BLaER1 (cell line): Measurements from ENCODE around the gene RASAL2.

Experiments
- H3K27ac ChIP-seq: shearing (Covaris generic); formaldehyde crosslinking; 2 replicates; pipeline ENCODE4 v1.8.1; 2022
- H3K27me3 ChIP-seq: shearing (Covaris generic); formaldehyde crosslinking; 2 replicates; pipeline ENCODE4 v1.8.1; 2022
- H3K36me3 ChIP-seq: shearing (Covaris generic); formaldehyde crosslinking; 2 replicates; pipeline ENCODE4 v1.8.1; 2022
- H3K4me1 ChIP-seq: shearing (Covaris generic); formaldehyde crosslinking; 2 replicates; pipeline ENCODE4 v1.8.1; 2022
- H3K4me2 ChIP-seq: shearing (Covaris generic); formaldehyde crosslinking; 2 replicates; pipeline ENCODE4 v1.8.1; 2022
- H3K4me3 ChIP-seq: shearing (Covaris generic); formaldehyde crosslinking; 2 replicates; pipeline ENCODE4 v1.8.1; 2022
- H3K9ac ChIP-seq: shearing (Covaris generic); formaldehyde crosslinking; 2 replicates; pipeline ENCODE4 v1.8.1; 2022
- H3K9me3 ChIP-seq: shearing (Covaris generic); formaldehyde crosslinking; 2 replicates; pipeline ENCODE4 v1.8.1; 2022
- H4K20me1 ChIP-seq: shearing (Covaris generic); formaldehyde crosslinking; 2 replicates; pipeline ENCODE4 v1.8.1; 2022
- Cebpa-rat ChIP-seq: shearing (Covaris generic); IDR thresholded peaks from 2 replicates; pipeline ENCODE4 v1.8.1; 2022

The RASAL2 gene

DNA sequence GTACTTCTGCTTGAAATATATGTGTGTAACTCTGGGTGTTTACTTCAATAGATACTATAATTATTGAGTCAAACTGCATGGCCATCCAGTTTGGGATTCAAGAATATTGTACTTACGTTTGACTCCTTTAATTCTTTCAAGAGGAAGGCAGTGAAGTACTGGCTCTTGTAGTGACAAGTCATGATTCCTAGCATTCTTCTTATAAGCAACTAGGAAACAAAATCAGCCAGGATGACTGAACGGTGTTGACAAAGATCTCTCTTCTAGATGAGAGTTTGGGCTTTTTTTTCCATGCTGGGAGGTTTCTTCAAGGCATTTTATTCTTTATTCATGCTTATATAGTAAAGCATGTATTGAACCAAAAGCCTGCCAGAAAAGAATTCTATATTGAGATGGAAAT, 344.5 kb downstream of the RASAL2 start:
- no peaks in the 10 kb centered on the region for H4K20me1 ChIP-seq
- TF ChIP-seq Cebpa-rat: no peak

DNA sequence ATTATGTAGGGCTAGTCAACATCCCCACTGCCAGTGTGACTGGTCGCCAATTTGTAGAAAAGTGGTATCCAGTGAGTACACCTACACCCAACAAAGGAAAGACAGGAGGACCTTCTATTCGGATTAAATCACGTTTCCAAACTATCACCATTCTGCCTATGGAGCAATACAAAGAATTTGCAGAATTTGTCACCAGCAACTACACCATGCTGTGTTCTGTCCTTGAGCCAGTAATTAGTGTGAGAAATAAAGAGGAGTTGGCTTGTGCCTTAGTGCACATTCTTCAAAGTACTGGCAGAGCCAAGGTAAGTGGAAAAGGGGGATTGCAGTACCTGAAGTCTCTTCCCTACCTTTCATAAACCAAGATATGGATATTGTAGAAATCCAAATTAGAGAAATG, 349.0 kb downstream of the RASAL2 start:
- 0 out of 2 replicates have a peak, but pooled peaks cover 4% of the 10 kb centered on the region for H3K9me3 ChIP-seq
- H3K4me3 ChIP-seq: no peak overlapping the region
- H3K36me3 ChIP-seq: no peaks in the 10 kb centered on the region
- H3K9ac ChIP-seq: no peak overlapping the region
- H3K4me1 ChIP-seq: no peaks in the 10 kb centered on the region
- H3K4me2 ChIP-seq: no peak overlapping the region
- TF ChIP-seq Cebpa-rat: no peak
- no peaks in the 10 kb centered on the region for H4K20me1 ChIP-seq
- H3K27me3 ChIP-seq: no peaks in the 10 kb centered on the region
- H3K27ac ChIP-seq: no peak overlapping the region

More for the DNA sequence above, 344.5 kb downstream of the RASAL2 start:
- no peaks in the 10 kb centered on the region for H3K4me1 ChIP-seq
- H3K27me3 ChIP-seq: no peaks in the 10 kb centered on the region
- no peak overlapping the region for H3K4me3 ChIP-seq
- 0 out of 2 replicates have a peak, but pooled peaks cover 4% of the 10 kb centered on the region for H3K9me3 ChIP-seq
- no peak overlapping the region for H3K27ac ChIP-seq
- no peak overlapping the region for H3K9ac ChIP-seq
- H3K36me3 ChIP-seq: no peaks in the 10 kb centered on the region
- no peak overlapping the region for H3K4me2 ChIP-seq

DNA sequence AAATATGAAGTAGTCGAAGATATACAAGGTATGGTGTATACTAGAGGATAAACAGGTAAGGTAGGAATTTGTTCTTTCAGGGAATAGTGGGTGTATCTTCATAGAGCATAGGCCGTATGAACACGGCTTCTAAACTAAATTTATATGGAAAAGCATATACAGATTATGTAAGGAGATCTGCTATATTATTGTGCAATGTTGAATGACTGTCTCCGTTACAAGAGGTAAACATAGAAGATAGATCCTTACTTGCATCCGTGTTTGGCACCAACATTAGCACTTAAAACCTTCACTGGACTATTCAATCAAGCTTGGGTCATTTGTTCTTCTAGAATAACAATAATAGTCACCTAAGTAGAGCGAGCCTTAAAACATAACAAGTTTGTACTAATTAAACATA, 357.0 kb downstream of the RASAL2 start:
- Histone ChIP-seq H3K27me3 (no peaks in the 10 kb centered on the region), H3K9me3 (no peaks in the 10 kb centered on the region), H3K4me1 (peaks cover 15% of the 10 kb centered on the region), H3K4me2 (no peak overlapping the region), H3K27ac (no peak overlapping the region), H3K36me3 (no peaks in the 10 kb centered on the region), H3K4me3 (no peak overlapping the region), H4K20me1 (no peaks in the 10 kb centered on the region), H3K9ac (no peak overlapping the region)
- no peak for TF ChIP-seq Cebpa-rat

DNA sequence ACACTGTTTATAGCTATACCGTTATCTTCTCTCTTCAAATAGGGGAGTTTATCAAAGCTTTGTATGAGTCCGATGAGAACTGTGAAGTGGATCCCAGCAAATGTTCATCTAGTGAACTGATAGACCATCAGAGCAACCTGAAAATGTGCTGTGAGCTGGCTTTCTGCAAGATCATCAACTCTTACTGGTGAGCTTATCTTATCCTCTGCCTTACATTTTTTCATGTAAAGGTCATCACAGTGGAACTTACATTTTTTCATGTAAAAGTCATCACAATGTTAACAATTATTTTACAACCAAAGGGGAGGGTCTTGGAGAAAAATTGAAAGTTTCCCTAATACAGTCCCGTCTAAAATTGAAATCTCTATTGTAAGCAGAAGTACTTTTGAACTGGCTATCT, 357.6 kb downstream of the RASAL2 start:
- no peak overlapping the region for H3K4me2 ChIP-seq
- no peak for TF ChIP-seq Cebpa-rat
- H3K27ac ChIP-seq: no peak overlapping the region

DNA sequence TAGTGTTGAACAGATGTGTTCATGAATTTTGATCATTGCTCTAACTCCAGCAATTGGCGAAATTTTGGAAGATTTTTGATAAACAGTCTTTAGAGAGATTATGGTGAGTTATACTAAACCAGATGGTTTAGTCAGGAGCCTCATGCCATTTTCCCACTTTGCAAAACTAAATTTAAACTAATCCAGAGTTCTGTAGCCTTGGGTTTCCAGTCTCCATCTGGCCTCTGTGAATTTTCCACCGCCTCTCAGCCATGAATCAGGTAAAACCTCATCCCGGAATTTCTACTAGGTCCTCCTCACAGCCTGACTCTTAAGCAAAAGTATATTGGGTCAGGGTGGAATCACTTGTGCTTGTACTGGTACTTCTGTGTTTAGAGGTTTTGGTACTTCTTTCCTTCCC, 358.1 kb downstream of the RASAL2 start:
- no peak overlapping the region for H3K27ac ChIP-seq
- TF ChIP-seq Cebpa-rat: no peak
- H3K9me3 ChIP-seq: no peaks in the 10 kb centered on the region

More for the DNA sequence above, 357.6 kb downstream of the RASAL2 start:
- Histone ChIP-seq H3K4me3 (no peak overlapping the region), H3K9me3 (no peaks in the 10 kb centered on the region), H4K20me1 (no peaks in the 10 kb centered on the region), H3K4me1 (peaks cover 15% of the 10 kb centered on the region), H3K27me3 (no peaks in the 10 kb centered on the region), H3K36me3 (no peaks in the 10 kb centered on the region), H3K9ac (no peak overlapping the region)

DNA sequence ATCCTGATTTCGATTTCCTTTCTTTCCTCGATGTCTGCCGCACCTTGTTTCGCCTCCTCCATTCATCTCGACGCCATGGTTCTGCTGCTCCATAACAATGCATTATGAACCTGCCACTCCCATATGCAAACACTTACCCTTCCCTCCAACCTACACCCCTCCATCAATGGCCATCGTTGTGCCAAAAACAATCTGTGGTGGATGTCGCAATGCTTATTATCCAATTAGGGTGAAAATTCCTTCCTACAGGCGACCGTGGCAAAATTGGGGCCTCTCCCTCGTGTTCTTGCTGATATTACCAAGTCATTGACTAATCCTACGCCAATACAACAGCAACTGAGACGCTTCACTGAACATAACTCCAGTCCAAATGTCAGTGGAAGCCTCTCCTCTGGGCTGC, 362.6 kb downstream of the RASAL2 start:
- Histone ChIP-seq H3K4me1 (peaks cover 20% of the 10 kb centered on the region), H4K20me1 (no peaks in the 10 kb centered on the region), H3K9me3 (no peaks in the 10 kb centered on the region), H3K4me3 (no peak overlapping the region), H3K27me3 (no peaks in the 10 kb centered on the region), H3K36me3 (no peaks in the 10 kb centered on the region), H3K27ac (no peak overlapping the region), H3K9ac (no peak overlapping the region), H3K4me2 (no peak overlapping the region)
- TF ChIP-seq Cebpa-rat: no peak

More for the DNA sequence above, 358.1 kb downstream of the RASAL2 start:
- no peak overlapping the region for H3K4me2 ChIP-seq
- no peak overlapping the region for H3K9ac ChIP-seq
- H3K4me3 ChIP-seq: no peak overlapping the region
- H3K4me1 ChIP-seq: peaks cover 15% of the 10 kb centered on the region
- no peaks in the 10 kb centered on the region for H4K20me1 ChIP-seq
- no peaks in the 10 kb centered on the region for H3K36me3 ChIP-seq
- H3K27me3 ChIP-seq: no peaks in the 10 kb centered on the region

DNA sequence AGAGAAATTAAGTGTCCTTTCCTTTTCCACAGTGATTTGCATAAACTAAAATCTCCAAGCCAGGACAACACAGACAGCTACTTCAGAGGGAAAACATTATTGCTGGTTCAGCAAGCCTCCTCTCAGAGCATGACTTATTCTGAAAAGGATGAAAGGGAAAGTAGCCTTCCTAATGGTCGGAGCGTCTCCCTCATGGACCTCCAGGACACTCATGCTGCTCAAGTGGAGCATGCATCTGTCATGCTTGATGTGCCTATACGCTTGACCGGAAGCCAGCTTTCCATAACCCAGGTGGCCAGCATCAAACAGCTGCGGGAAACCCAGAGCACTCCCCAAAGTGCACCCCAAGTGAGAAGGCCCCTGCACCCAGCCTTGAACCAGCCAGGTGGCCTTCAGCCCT, 363.7 kb downstream of the RASAL2 start:
- H3K27me3 ChIP-seq: no peaks in the 10 kb centered on the region
- no peak for TF ChIP-seq Cebpa-rat
- no peaks in the 10 kb centered on the region for H4K20me1 ChIP-seq
- no peaks in the 10 kb centered on the region for H3K36me3 ChIP-seq
- H3K27ac ChIP-seq: no peak overlapping the region
- H3K9ac ChIP-seq: no peak overlapping the region
- peaks cover 14% of the 10 kb centered on the region for H3K4me1 ChIP-seq
- H3K4me3 ChIP-seq: no peak overlapping the region
- H3K4me2 ChIP-seq: no peak overlapping the region
- no peaks in the 10 kb centered on the region for H3K9me3 ChIP-seq

DNA sequence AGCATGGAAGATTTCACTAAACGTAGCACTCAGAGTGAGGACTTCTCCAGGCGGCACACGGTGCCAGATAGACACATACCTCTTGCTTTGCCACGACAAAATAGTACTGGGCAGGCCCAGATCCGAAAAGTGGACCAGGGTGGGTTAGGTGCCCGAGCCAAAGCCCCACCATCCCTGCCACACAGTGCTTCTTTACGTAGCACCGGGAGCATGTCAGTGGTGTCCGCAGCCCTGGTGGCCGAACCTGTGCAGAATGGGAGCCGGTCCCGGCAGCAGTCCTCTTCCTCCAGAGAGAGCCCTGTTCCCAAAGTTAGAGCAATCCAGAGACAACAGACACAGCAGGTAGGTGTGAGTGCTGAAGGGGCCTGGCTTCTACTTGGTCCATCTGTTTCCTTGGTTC, 364.3 kb downstream of the RASAL2 start:
- Histone ChIP-seq H3K36me3 (no peaks in the 10 kb centered on the region), H3K27ac (no peak overlapping the region), H3K4me1 (peaks cover 14% of the 10 kb centered on the region), H3K27me3 (no peaks in the 10 kb centered on the region), H3K9me3 (no peaks in the 10 kb centered on the region), H4K20me1 (no peaks in the 10 kb centered on the region), H3K9ac (no peak overlapping the region), H3K4me3 (no peak overlapping the region), H3K4me2 (no peak overlapping the region)
- no peak for TF ChIP-seq Cebpa-rat

DNA sequence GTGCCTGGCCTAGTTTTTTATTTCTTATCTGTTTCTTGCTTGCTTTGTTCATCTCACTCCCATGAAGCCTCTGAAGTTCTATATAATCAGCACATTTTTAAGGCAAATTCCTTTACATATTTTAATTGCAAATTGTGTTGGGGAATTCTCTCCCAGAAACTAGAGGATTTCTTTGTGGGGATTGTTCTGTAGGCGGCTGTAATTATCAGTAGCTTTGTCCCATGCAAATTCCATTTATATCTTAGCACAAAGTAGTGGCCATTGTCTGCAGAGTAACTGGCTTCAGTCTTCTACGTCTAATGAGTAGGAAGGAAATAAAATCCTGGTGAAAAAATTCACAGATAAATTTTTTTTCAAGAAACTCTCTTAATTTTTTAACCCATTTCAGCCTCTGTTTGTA, 367.2 kb downstream of the RASAL2 start:
- no peak for TF ChIP-seq Cebpa-rat
- Histone ChIP-seq H4K20me1 (no peaks in the 10 kb centered on the region), H3K4me3 (no peak overlapping the region), H3K36me3 (no peaks in the 10 kb centered on the region), H3K4me2 (no peak overlapping the region), H3K9ac (no peak overlapping the region), H3K4me1 (peaks cover 14% of the 10 kb centered on the region), H3K27me3 (no peaks in the 10 kb centered on the region), H3K27ac (no peak overlapping the region), H3K9me3 (no peaks in the 10 kb centered on the region)

DNA sequence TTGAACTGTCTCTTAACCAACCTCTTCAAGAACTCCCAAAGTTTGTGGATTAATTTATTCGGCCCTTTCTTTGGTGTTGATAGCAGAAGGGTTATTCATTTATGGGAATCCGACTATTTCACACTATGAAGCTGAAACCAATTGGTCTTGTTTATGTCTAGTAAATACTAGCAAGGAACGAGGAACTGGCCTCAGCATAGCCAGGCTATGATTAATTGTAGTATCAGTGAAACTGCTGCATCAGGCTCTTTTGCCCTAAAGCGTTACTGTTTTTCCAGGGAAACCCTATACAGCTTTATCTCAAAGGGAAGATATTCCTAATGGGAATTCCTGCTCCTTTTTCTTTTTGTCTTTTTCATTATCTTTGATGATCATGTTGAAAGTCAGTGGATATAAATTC, 367.8 kb downstream of the RASAL2 start:
- Histone ChIP-seq H3K4me1 (peaks cover 15% of the 10 kb centered on the region), H3K27me3 (no peaks in the 10 kb centered on the region), H3K4me2 (no peak overlapping the region), H3K27ac (no peak overlapping the region), H3K4me3 (no peak overlapping the region), H3K36me3 (no peaks in the 10 kb centered on the region), H4K20me1 (no peaks in the 10 kb centered on the region), H3K9ac (no peak overlapping the region), H3K9me3 (no peaks in the 10 kb centered on the region)
- TF ChIP-seq Cebpa-rat: no peak

DNA sequence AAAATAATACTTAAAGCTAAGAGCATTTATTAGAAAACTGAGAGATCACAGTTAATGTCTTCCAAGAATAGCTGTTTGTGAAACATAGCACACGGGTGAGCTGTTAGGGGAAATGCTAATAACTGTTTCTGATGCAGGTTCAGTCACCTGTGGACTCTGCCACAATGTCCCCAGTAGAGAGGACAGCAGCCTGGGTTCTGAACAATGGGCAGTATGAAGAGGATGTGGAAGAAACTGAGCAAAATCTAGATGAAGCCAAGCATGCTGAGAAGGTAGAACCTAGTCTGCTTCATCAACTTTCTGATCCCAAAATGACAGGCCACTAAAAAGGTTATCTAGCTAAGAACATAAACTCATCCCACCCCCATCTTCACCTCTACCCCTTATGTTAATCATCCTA, 370.2 kb downstream of the RASAL2 start:
- TF ChIP-seq Cebpa-rat: no peak
- Histone ChIP-seq H3K27me3 (no peaks in the 10 kb centered on the region), H3K4me2 (no peak overlapping the region), H3K27ac (no peak overlapping the region), H3K36me3 (no peaks in the 10 kb centered on the region), H3K9me3 (no peaks in the 10 kb centered on the region), H4K20me1 (no peaks in the 10 kb centered on the region), H3K9ac (no peak overlapping the region), H3K4me3 (no peak overlapping the region), H3K4me1 (peaks cover 21% of the 10 kb centered on the region)
